HepG2 (cell line): ENCODE results near the gene SMYD1. TPM values are rescaled to one million over a fixed set of nuclear protein-coding genes. Genes with fewer than 3 reads are reported as not detected.

ENCODE experiments used
- ATF7-NPFF ChIP-seq: sonication (generic); formaldehyde crosslinking; IDR thresholded peaks from 2 replicates; pipeline ENCODE4 v1.8.1; 2023; ENCODE audit warnings: mild to moderate bottlenecking, low read depth, missing genetic modification reagents, moderate library complexity
- HMG20B ChIP-seq: conservative IDR thresholded peaks from 2 replicates; pipeline ENCODE4 v1.6.1; 2016; ENCODE audit warnings: missing genetic modification reagents, missing compliant biosample characterization
- JARID2 ChIP-seq: sonication (generic); formaldehyde crosslinking; IDR thresholded peaks from 2 replicates; pipeline ENCODE4 v1.8.1; 2023; ENCODE audit warnings: missing genetic modification reagents, inconsistent platforms; ENCODE audit not compliant: insufficient replicate concordance
- KLF11 ChIP-seq: IDR thresholded peaks from 2 replicates; pipeline ENCODE4 v1.6.1; 2016; ENCODE audit warnings: missing compliant biosample characterization
- MED8 ChIP-seq: sonication (generic); formaldehyde crosslinking; IDR thresholded peaks from 2 replicates; pipeline ENCODE4 v1.8.1; 2023; ENCODE audit warnings: mild to moderate bottlenecking, missing genetic modification reagents; ENCODE audit not compliant: insufficient replicate concordance
- NONO ChIP-seq, 2 experiments: fragments of 450-650 bp in 1 of 2; sonication (generic) in 1 of 2; formaldehyde crosslinking in 1 of 2; IDR thresholded peaks in 1 of 2; conservative IDR thresholded peaks in 1 of 2; 2 replicates each; pipeline versions ENCODE4 v1.6.1 to v1.8.0; 2017 to 2022; ENCODE audit warnings: mild to moderate bottlenecking in 1 of 2, missing genetic modification reagents in 1 of 2, moderate library complexity in 1 of 2
- RORA ChIP-seq: sonication (generic); formaldehyde crosslinking; IDR thresholded peaks from 2 replicates; pipeline ENCODE4 v1.5.0; 2020; ENCODE audit warnings: mild to moderate bottlenecking, missing genetic modification reagents, moderate library complexity
- SP2 ChIP-seq: sonication (generic); formaldehyde crosslinking; IDR thresholded peaks from 2 replicates; pipeline ENCODE4 v1.5.1; 2020; ENCODE audit warnings: mild to moderate bottlenecking, missing genetic modification reagents
- ZMAT3 ChIP-seq: sonication (generic); formaldehyde crosslinking; conservative IDR thresholded peaks from 2 replicates; pipeline ENCODE4 v1.7.0; 2021; ENCODE audit warnings: missing genetic modification reagents
- ZNF260 ChIP-seq: sonication (generic); formaldehyde crosslinking; IDR thresholded peaks from 2 replicates; pipeline ENCODE4 v1.4.0; 2020; ENCODE audit warnings: missing genetic modification reagents, low read depth, mild to moderate bottlenecking, borderline replicate concordance
- ZNF317 ChIP-seq: sonication (generic); formaldehyde crosslinking; IDR thresholded peaks from 2 replicates; pipeline ENCODE4 v1.5.0; 2020; ENCODE audit warnings: mild to moderate bottlenecking, missing genetic modification reagents
- ZNF564 ChIP-seq: sonication (generic); formaldehyde crosslinking; IDR thresholded peaks from 2 replicates; pipeline ENCODE4 v1.8.1; 2023; ENCODE audit warnings: mild to moderate bottlenecking, missing genetic modification reagents
- ZNF614 ChIP-seq: IDR thresholded peaks from 2 replicates; pipeline ENCODE4 v1.6.1; 2018; ENCODE audit warnings: missing biosample characterization, missing genetic modification reagents, inconsistent platforms, borderline replicate concordance
- polyA plus RNA-seq, 8 experiments: library from polyadenylated mRNA; depleted of rRNA in 3 of 8; stranded (reverse) in 7 of 8; unstranded in 1 of 8; fragments of >200 nt; fragmentation: Illumina TruSeq in 4 of 8; extraction: Trizol in 4 of 8; gene quantifications; 2 replicates each; pipeline versions ENCODE4 v1.2.1 to v1.2.3, GENCODE V29; 2011 to 2016; ENCODE audit warnings: low read depth in 4 of 8, missing spikeins in 1 of 8, mixed read lengths in 1 of 8; ENCODE audit not compliant: insufficient read depth in 1 of 8
- total RNA-seq, 5 experiments: library from RNA; depleted of rRNA; stranded (reverse); fragments of >200 nt; fragmentation: Illumina TruSeq; extraction: Trizol; gene quantifications; 2 replicates each; pipeline ENCODE4 v1.2.3, GENCODE V29; 2016; ENCODE audit warnings: low read depth in 1 of 5
- TF ChIP-seq, protein P1 (sequence below): sonication (generic); formaldehyde crosslinking; IDR thresholded peaks from 2 replicates; pipeline ENCODE4 v1.5.1; 2020; ENCODE audit warnings: mild to moderate bottlenecking, missing genetic modification reagents, borderline replicate concordance
- TF ChIP-seq, protein P2 (sequence below): sonication (generic); formaldehyde crosslinking; IDR thresholded peaks from 2 replicates; pipeline ENCODE4 v1.4.0; 2020; ENCODE audit warnings: missing genetic modification reagents
- TF ChIP-seq, protein P3 (sequence below): sonication (generic); formaldehyde crosslinking; IDR thresholded peaks from 2 replicates; pipeline ENCODE4 v1.4.0; 2020; ENCODE audit warnings: missing genetic modification reagents, mild to moderate bottlenecking, borderline replicate concordance

Gene SMYD1
- total and polyA plus RNA-seq, 2 of the 13 experiments (the other 11 are each of a cell fraction or from before 2014, with no cell fraction given), result not detected

DNA sequence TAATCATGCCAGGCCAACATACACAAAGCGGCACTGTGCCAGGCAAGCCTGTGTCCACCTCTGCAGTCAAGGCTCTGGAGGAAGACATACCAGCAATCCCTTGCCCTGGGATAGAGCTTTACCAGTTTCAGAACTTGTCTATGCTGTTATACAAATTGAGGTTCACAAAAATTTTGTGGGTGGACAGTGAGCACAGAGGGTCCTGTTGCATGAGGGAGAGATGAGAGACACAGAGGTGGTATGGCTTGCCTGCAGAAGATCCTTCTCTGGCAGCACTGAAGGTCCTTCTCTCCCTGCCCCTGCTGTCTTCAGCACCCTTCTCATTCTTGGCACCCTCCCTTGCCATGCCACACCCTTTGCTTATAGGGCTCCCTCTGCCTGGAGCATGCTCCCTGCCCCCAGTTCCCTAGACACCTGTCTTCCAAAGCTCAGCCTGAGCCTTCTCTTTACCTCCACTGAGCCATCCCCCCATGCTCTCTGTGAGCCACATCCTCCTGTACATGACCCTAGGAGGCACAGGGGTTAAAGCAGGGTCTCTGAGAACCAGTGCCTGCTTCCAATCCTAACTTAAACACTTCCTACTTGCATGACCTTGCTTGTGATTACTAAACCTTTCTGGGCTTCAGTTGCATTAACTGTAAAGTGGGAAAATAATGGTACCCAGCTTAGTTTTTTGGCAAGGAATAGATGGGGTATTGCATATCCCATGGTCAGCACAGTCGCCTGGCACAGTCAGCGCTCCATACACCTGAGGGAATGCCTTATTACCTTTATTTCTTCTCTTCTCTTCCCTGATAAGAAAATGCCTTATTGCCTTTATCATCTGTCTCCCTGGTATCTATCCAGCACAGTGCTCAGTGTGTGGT lies 59.4 kb downstream of the SMYD1 start (continued):
- TF ChIP-seq, protein P1, sequence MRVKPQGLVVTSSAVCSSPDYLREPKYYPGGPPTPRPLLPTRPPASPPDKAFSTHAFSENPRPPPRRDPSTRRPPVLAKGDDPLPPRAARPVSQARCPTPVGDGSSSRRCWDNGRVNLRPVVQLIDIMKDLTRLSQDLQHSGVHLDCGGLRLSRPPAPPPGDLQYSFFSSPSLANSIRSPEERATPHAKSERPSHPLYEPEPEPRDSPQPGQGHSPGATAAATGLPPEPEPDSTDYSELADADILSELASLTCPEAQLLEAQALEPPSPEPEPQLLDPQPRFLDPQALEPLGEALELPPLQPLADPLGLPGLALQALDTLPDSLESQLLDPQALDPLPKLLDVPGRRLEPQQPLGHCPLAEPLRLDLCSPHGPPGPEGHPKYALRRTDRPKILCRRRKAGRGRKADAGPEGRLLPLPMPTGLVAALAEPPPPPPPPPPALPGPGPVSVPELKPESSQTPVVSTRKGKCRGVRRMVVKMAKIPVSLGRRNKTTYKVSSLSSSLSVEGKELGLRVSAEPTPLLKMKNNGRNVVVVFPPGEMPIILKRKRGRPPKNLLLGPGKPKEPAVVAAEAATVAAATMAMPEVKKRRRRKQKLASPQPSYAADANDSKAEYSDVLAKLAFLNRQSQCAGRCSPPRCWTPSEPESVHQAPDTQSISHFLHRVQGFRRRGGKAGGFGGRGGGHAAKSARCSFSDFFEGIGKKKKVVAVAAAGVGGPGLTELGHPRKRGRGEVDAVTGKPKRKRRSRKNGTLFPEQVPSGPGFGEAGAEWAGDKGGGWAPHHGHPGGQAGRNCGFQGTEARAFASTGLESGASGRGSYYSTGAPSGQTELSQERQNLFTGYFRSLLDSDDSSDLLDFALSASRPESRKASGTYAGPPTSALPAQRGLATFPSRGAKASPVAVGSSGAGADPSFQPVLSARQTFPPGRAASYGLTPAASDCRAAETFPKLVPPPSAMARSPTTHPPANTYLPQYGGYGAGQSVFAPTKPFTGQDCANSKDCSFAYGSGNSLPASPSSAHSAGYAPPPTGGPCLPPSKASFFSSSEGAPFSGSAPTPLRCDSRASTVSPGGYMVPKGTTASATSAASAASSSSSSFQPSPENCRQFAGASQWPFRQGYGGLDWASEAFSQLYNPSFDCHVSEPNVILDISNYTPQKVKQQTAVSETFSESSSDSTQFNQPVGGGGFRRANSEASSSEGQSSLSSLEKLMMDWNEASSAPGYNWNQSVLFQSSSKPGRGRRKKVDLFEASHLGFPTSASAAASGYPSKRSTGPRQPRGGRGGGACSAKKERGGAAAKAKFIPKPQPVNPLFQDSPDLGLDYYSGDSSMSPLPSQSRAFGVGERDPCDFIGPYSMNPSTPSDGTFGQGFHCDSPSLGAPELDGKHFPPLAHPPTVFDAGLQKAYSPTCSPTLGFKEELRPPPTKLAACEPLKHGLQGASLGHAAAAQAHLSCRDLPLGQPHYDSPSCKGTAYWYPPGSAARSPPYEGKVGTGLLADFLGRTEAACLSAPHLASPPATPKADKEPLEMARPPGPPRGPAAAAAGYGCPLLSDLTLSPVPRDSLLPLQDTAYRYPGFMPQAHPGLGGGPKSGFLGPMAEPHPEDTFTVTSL (CRISPR knock-in tag), result no peak
- TF ChIP-seq NONO (IDR thresholded peaks at IDR 0.05) (no peak), NONO (CRISPR knock-in tag; conservative IDR thresholded peaks at IDR 0.05) (peak; percentile 19), ATF7-NPFF (CRISPR knock-in tag) (no peak), ZNF260 (no peak), ZNF564 (CRISPR knock-in tag) (no peak; the same call in 1 of the 2 replicates), MED8 (CRISPR knock-in tag) (no peak), ZNF317 (CRISPR knock-in tag) (no peak; the same call in 1 of the 2 replicates), SP2 (CRISPR knock-in tag) (no peak; the same call in 1 of the 2 replicates), ZMAT3 (CRISPR knock-in tag) (no peak), KLF11 (no peak), RORA (no peak), HMG20B (CRISPR knock-in tag) (no peak), ZNF614 (no peak), JARID2 (CRISPR knock-in tag) (no peak)
- TF ChIP-seq, protein P2, sequence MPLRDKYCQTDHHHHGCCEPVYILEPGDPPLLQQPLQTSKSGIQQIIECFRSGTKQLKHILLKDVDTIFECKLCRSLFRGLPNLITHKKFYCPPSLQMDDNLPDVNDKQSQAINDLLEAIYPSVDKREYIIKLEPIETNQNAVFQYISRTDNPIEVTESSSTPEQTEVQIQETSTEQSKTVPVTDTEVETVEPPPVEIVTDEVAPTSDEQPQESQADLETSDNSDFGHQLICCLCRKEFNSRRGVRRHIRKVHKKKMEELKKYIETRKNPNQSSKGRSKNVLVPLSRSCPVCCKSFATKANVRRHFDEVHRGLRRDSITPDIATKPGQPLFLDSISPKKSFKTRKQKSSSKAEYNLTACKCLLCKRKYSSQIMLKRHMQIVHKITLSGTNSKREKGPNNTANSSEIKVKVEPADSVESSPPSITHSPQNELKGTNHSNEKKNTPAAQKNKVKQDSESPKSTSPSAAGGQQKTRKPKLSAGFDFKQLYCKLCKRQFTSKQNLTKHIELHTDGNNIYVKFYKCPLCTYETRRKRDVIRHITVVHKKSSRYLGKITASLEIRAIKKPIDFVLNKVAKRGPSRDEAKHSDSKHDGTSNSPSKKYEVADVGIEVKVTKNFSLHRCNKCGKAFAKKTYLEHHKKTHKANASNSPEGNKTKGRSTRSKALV (CRISPR knock-in tag), result no peak
- TF ChIP-seq, protein P3, sequence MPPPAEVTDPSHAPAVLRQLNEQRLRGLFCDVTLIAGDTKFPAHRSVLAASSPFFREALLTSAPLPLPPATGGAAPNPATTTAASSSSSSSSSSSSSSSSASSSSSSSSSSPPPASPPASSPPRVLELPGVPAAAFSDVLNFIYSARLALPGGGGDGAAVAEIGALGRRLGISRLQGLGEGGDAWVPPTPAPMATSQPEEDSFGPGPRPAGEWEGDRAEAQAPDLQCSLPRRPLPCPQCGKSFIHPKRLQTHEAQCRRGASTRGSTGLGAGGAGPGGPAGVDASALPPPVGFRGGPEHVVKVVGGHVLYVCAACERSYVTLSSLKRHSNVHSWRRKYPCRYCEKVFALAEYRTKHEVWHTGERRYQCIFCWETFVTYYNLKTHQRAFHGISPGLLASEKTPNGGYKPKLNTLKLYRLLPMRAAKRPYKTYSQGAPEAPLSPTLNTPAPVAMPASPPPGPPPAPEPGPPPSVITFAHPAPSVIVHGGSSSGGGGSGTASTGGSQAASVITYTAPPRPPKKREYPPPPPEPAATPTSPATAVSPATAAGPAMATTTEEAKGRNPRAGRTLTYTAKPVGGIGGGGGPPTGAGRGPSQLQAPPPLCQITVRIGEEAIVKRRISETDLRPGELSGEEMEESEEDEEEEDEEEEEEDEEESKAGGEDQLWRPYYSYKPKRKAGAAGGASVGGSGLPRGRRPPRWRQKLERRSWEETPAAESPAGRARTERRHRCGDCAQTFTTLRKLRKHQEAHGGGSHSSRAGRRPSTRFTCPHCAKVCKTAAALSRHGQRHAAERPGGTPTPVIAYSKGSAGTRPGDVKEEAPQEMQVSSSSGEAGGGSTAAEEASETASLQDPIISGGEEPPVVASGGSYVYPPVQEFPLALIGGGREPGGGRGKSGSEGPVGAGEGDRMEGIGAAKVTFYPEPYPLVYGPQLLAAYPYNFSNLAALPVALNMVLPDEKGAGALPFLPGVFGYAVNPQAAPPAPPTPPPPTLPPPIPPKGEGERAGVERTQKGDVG (CRISPR knock-in tag), result no peak
